Retinal pigment epithelial cell (primary cell): ENCODE results near the gene LAMA1.

Experiments used
- DNase-seq: peaks from one replicate; pipeline ENCODE4 v3.0.0-alpha.2; 2010; ENCODE audit warnings: low read depth
- H3K4me3 ChIP-seq: 2 replicates; pipeline ENCODE4 v1.5.1; 2011; ENCODE audit warnings: mild to moderate bottlenecking, low read length, control low read depth, moderate library complexity
- CTCF ChIP-seq: conservative IDR thresholded peaks from 2 replicates; pipeline ENCODE4 v1.5.1; 2011; ENCODE audit warnings: low read depth, low read length, control low read depth, inconsistent platforms

Gene LAMA1

GRCh38 chr18:7056026-7056425 is 61.6 kb downstream of the LAMA1 start:
- no peak for TF ChIP-seq CTCF
- no peak overlapping the region for H3K4me3 ChIP-seq

GRCh38 chr18:7049951-7050350 is 67.6 kb downstream of the LAMA1 start:
- no peak overlapping the region for H3K4me3 ChIP-seq
- TF ChIP-seq CTCF: no peak
- DNase-seq: no peak

More at GRCh38 chr18:7056026-7056425, 61.6 kb downstream of the LAMA1 start:
- no peak for DNase-seq

GRCh38 chr18:7048081-7048480 is 69.5 kb downstream of the LAMA1 start:
- no peak for DNase-seq
- no peak for TF ChIP-seq CTCF
- H3K4me3 ChIP-seq: no peak overlapping the region

- TF ChIP-seq CTCF: no peak
- no peak for DNase-seq
- H3K4me3 ChIP-seq: no peak overlapping the region
These were observed 70.3 kb downstream of the LAMA1 start for GRCh38 chr18:7047336-7047735.

- peak; percentile 88 for TF ChIP-seq CTCF
- peak overlapping the region; percentile 25 for H3K4me3 ChIP-seq
- DNase-seq: peak; percentile 78
These were observed 79.2 kb downstream of the LAMA1 start for GRCh38 chr18:7038330-7038851.

GRCh38 chr18:7037470-7037869 is 80.1 kb downstream of the LAMA1 start:
- no peak overlapping the region for H3K4me3 ChIP-seq
- no peak for TF ChIP-seq CTCF
- no peak for DNase-seq

GRCh38 chr18:7035807-7036206 is 81.8 kb downstream of the LAMA1 start:
- no peak overlapping the region for H3K4me3 ChIP-seq
- TF ChIP-seq CTCF: no peak
- DNase-seq: no peak
